CD4-positive, alpha-beta T cell treated with Interleukin-15 for 1 hour (primary cell): ENCODE measurements around the gene ZNF789.
"Not testable (repeated sequence)": the region's sequence is repeated elsewhere in the genome, so short reads cannot be mapped to it uniquely, and the experiment has no call there.

Experiments
- DNase-seq: peaks from one replicate; pipeline ENCODE4 v3.0.0-alpha.2; 2020

ZNF789 gene

GRCh38 chr7:99472561-99473314, at the start of gene ZNF789:
ZNF789 (plus strand) TSS chr7:99472890; CDS start chr7:99476457, 3,567 bp downstream.
- DNase-seq: peak; percentile 97

- no peak for DNase-seq
These were observed 47.6 kb upstream of the ZNF789 start for GRCh38 chr7:99424932-99425730.

GRCh38 chr7:99428972-99429566, 43.6 kb upstream of the ZNF789 start:
- no peak for DNase-seq

- DNase-seq: no peak
These were observed 42.9 kb upstream of the ZNF789 start for GRCh38 chr7:99429756-99430155.

- DNase-seq: not testable (repeated sequence)
These were observed 40.7 kb upstream of the ZNF789 start for GRCh38 chr7:99431756-99432540.

GRCh38 chr7:99433158-99433557, 39.5 kb upstream of the ZNF789 start:
- DNase-seq: no peak

GRCh38 chr7:99437946-99438572, 34.6 kb upstream of the ZNF789 start:
- no peak for DNase-seq

- peak; percentile 93 for DNase-seq
These were observed 33.9 kb upstream of the ZNF789 start, which contains the start of the genes CPSF4 and PTCD1 for GRCh38 chr7:99438573-99439480. CPSF4 (plus strand) TSS chr7:99438943; CDS start chr7:99439083, 140 bp downstream. PTCD1 (minus strand) TSS chr7:99438798; CDS start chr7:99435242, 3,556 bp downstream.

GRCh38 chr7:99440195-99440594, 32.5 kb upstream of the ZNF789 start:
- DNase-seq: no peak

GRCh38 chr7:99446096-99446495, 26.6 kb upstream of the ZNF789 start:
- no peak for DNase-seq

GRCh38 chr7:99447943-99448342, 24.7 kb upstream of the ZNF789 start:
- no peak for DNase-seq

- no peak for DNase-seq
These were observed 23.8 kb upstream of the ZNF789 start for GRCh38 chr7:99448855-99449254.

- no peak for DNase-seq
These were observed 23.4 kb upstream of the ZNF789 start for GRCh38 chr7:99449326-99449725.

- no peak for DNase-seq
These were observed 20.8 kb upstream of the ZNF789 start for GRCh38 chr7:99451936-99452335.

- DNase-seq: no peak
These were observed 20.1 kb upstream of the ZNF789 start for GRCh38 chr7:99452541-99452940.

GRCh38 chr7:99453105-99453504, 19.6 kb upstream of the ZNF789 start:
- no peak for DNase-seq

- no peak for DNase-seq
These were observed 16.8 kb upstream of the ZNF789 start for GRCh38 chr7:99455874-99456273.

GRCh38 chr7:99456288-99456687, 16.4 kb upstream of the ZNF789 start:
- no peak for DNase-seq

GRCh38 chr7:99457050-99457649, 15.5 kb upstream of the ZNF789 start:
- no peak for DNase-seq

- DNase-seq: no peak
These were observed 14.8 kb upstream of the ZNF789 start for GRCh38 chr7:99457650-99458493.
